Fibroblast of pulmonary artery (primary cell): ENCODE measurements around the gene PIK3AP1.
A peak's percentile ranks its signal among the peaks of the same experiment; 100 is the strongest.

Source experiments
- DNase-seq: peaks from one replicate; pipeline ENCODE4 v3.0.0-alpha.2; 2010; ENCODE audit warnings: low read depth
- H3K4me3 ChIP-seq: replicated peaks from 2 replicates; pipeline ENCODE4 v1.5.1; 2011; ENCODE audit warnings: low read depth, mild to moderate bottlenecking, control low read depth, low read length, moderate library complexity
- CTCF ChIP-seq: IDR thresholded peaks from 2 replicates; pipeline ENCODE4 v1.5.1; 2011; ENCODE audit warnings: mild to moderate bottlenecking, control low read depth, low read length, inconsistent platforms; ENCODE audit errors: missing control alignments

Gene PIK3AP1

DNA sequence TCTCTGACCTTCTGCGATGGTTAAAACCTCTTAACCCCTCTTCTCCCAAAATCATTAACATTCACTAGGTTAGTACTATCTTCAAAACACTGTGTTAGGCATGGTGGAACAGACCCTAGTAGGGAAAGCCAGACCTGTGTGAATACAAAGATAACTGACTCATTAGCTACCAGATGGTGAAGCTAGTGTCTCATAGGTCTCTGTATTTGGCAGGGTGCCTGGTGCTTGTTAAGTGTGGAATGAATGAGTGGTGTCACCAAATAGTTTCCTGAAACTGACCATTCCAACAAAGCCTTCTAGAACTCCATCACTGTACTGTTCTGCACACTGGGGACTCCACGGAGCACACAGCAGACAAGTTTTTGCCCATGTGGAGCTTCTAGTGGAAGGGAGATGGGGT lies 105.8 kb downstream of the PIK3AP1 start:
- peak; percentile 31 for DNase-seq
- no peak overlapping the region for H3K4me3 ChIP-seq
- TF ChIP-seq CTCF: no peak

DNA sequence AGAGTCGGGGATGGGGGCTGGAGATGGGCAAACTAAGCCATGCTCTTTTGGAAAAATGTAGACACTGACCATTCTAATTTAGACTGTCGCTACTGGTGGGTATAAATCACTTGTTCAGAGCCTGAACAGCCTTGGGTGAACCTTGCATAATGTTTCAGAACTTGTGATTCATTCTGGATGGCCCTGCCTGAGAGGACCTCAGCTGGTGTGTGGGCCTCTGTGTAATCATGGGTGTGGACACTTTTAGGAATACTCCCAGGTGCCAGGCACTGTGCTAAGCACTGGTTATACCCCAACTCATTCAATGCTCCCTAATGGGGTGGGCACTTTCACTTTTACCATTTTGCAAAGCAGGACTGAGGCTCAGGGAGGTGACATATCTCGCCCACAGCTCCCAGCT lies 106.7 kb downstream of the PIK3AP1 start:
- H3K4me3 ChIP-seq: no peak overlapping the region
- TF ChIP-seq CTCF: no peak
- DNase-seq: no peak

DNA sequence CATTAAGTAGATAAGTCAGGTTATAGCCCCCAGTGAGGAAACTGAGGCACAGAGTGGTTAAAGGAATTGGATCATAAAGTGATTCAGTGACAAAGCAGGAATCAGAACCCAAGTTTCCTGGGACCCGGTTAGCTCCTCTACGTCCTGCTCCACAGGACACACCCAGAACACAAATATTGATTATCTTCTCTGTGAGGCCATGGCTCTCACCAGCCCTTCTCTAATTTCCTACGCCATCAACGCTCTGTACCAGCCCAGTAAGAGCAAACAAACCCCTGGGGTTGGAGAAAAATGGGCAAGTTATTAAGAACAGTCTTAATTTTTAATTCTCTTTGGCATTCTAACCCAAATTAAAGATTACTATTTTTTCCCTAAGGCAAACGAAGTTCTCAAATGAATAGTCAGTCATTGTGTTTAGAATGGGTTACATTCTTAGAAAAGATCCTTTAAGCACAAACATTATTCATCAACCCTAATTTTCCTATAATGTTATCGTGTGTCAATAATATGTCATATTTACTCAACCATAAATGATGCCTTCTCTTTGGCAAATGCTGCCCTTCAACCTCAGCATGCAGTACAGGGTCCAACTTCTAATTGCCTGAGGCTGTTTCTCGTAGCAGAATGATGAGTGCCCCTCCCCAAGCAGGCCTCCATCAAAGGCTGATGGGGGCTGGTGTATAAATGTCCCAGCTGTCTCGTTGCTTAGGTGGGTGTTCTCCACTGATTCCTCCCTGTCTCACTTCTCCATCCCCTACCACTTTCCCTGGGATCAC lies 108.1 kb downstream of the PIK3AP1 start:
- H3K4me3 ChIP-seq: no peak overlapping the region
- TF ChIP-seq CTCF: no peak
- DNase-seq: no peak

- no peak overlapping the region for H3K4me3 ChIP-seq
- DNase-seq: no peak
- TF ChIP-seq CTCF: no peak
Observed at GRCh38 chr10:96610817-96611216, 109.5 kb downstream of the PIK3AP1 start.

DNA sequence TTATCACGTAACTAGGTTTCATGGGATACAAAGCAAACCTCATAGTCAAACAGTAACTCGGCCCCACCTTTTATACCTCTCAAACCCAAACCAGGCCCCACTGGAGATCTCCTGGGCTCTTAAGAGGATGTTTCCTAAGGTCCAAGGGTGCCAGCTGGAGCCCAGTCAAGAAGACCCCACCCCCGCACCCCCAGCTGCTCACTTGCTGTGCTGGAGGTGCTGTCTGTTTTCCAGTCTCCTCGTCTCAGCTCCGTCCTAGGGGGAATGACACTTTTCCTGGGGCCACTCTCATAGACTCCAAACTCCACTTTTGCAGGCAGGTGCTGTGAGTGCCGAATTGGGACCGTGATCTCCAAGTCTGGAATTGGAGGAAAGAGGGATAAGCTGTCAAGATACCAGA lies 110.8 kb downstream of the PIK3AP1 start:
- no peak for TF ChIP-seq CTCF
- H3K4me3 ChIP-seq: no peak overlapping the region
- DNase-seq: no peak

DNA sequence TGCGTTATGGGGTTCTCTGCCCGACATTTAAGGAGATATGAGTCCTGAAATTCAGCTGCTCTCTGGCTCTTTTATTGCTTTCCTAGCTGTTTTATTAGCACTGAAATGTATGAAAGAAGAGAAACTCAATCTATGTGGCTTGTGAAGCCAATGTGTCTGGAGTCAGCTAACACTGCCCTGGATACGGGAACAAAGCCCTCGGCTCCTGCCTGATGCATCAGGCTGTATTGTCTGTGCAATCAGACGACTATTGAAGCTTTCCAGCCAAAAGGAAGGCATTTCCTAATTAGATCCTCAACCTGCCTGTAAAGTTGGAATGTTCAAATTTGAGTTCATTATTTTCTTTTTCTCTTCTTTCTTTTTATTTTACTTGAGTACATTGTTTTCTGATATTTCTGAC lies 111.5 kb downstream of the PIK3AP1 start:
- H3K4me3 ChIP-seq: no peak overlapping the region
- no peak for DNase-seq
- no peak for TF ChIP-seq CTCF

DNA sequence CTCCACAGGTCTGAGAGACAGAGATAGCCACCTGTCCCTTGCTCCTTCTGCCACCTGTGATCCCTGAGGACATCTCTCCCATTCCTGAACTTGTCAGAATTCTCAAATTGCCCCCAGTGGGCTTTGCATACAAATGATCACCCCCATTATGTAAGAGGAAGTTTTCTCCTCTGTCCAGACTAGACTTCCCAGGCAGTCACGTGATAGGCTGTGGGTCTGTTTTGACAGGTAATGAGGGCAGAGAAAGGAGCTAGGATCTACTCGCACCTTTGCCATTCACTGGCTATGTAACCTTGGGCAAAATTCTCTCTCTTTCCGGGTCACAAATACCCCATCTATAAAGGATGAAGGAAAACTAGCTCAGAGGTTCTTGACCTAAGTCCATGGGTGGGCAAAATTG lies 112.1 kb downstream of the PIK3AP1 start:
- H3K4me3 ChIP-seq: no peak overlapping the region
- no peak for TF ChIP-seq CTCF
- no peak for DNase-seq
